Omental fat pad (tissue), 4 donors: Measurements from ENCODE around the gene TMEM207. TPM values are rescaled to one million over a fixed set of nuclear protein-coding genes. Genes with fewer than 3 reads are reported as not detected.

ENCODE experiments used
- ATAC-seq: fragments of 150-250 bp; one replicate; pipeline ENCODE4 v1.9.1; 2016; ENCODE audit warnings: mild to moderate bottlenecking, moderate library complexity; ENCODE audit not compliant: low FRiP score
- DNase-seq: peaks from one replicate; pipeline ENCODE4 v3.0.0-alpha.2; 2019; ENCODE audit warnings: low spot score
- total RNA-seq, 4 donors: library from RNA; depleted of rRNA; stranded (reverse); fragments of >200 nt; gene quantifications; one replicate each; pipeline ENCODE4 v1.1.0, GENCODE V29; 2016
- TF ChIP-seq, protein P1 (sequence below), 3 donors: fragments of 450-650 bp; IDR thresholded peaks; one replicate each; pipeline ENCODE4 v1.5.1; 2016 to 2017; ENCODE audit warnings: antibody characterized with exemption in 3 of 3, mild to moderate bottlenecking in 3 of 3, moderate library complexity in 2 of 3

TMEM207 gene
- total RNA-seq, 4 donors from 2014 or later, result not detected

DNA sequence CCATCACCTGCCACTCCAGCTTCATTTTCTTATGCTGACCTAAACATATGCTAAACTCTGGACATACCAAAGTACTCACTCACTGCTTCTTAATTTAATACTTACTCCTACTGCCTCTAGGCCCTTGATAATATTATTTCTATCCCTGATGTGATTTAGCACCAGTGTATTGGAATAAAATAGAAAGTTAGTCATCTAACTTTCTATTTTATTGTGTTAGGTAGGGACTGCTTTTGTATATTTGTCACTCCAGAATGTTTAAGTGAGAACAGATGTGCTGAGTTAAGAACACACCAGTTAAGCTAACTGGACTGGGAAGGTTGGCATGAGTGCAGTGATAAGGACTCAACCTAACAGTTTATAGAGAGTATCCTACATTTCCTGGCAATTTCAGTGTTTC is 68.3 kb downstream of the TMEM207 start:
- TF ChIP-seq, protein P1, sequence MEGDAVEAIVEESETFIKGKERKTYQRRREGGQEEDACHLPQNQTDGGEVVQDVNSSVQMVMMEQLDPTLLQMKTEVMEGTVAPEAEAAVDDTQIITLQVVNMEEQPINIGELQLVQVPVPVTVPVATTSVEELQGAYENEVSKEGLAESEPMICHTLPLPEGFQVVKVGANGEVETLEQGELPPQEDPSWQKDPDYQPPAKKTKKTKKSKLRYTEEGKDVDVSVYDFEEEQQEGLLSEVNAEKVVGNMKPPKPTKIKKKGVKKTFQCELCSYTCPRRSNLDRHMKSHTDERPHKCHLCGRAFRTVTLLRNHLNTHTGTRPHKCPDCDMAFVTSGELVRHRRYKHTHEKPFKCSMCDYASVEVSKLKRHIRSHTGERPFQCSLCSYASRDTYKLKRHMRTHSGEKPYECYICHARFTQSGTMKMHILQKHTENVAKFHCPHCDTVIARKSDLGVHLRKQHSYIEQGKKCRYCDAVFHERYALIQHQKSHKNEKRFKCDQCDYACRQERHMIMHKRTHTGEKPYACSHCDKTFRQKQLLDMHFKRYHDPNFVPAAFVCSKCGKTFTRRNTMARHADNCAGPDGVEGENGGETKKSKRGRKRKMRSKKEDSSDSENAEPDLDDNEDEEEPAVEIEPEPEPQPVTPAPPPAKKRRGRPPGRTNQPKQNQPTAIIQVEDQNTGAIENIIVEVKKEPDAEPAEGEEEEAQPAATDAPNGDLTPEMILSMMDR (IDR thresholded peaks at IDR 0.05), result no peak
- ATAC-seq (no peak), DNase-seq (no peak)

DNA sequence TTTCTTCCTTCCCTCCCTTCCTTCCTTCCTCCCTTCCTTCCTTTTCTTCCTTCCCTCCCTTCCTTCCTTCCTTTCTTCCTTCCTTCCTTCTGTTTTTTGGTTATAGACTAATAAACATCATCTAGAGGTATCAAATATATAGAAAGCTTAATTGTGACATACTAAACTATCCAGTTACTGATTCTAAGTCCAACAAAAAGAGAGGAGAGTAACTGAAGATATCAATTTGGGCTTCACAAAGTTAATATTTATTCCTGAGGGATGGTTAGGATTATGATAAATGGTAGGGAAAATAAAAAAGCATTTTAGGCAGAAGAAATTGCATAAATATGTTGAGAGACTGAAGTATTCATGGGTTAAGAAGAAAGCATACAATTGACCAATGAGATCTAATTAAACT is 69.5 kb downstream of the TMEM207 start:
- TF ChIP-seq, protein P1 (IDR thresholded peaks at IDR 0.05), result no peak
- ATAC-seq, result no peak

More for the DNA sequence above, 69.5 kb downstream of the TMEM207 start:
- no peak for DNase-seq

Other genes with a start within 250 kb of the TMEM207 start
- 100 to 1,000 TPM in 1 of 4 donors, 10 to 100 TPM in 2, 1 to 10 TPM in 1; 2.7 to 184 (median 58.3) TPM for gene CLDN1, start 127.5 kb downstream of the TMEM207 start, total RNA-seq
- gene CLDN16, start 61.7 kb downstream of the TMEM207 start, total RNA-seq, result under 1 TPM in 1 of 4 donors, not detected in 3; 0.37 TPM
- 10 to 100 TPM; 10.5 to 75.3 (median 23.4) TPM for gene IL1RAP, start 64.2 kb upstream of the TMEM207 start, total RNA-seq